ENCODE measurements around the gene NINL. TPM values are rescaled to one million over a fixed set of nuclear protein-coding genes. Genes with fewer than 3 reads are reported as not detected.

The NINL gene
- total RNA-seq, 6 donors from 2014 or later: 10.2 to 47.1 (median 20.3) TPM

DNA sequence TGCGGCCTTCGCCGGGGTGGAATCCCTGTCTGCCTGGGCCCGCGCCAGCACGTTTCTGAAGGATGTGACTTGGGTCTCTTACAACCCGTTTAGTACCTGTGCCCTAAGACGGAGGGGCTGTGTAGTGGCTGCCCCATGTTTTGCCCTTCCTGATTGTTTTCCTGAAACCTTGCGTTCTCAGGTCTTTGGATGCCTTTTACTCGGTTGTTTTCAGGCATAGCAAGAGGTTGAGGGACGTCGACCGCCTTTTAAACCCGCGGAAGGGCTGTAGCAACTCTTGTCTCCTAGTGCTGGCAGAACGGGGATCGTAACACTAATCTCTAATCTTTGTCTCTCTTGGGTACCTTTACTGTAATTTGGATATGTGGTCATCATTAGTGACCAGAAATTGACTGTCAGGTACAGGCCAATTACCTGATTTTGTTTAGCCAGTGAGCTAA is 39.2 kb upstream of the NINL start:
- TF ChIP-seq EP300 (IDR thresholded peaks at IDR 0.05) (no peak), POLR2A (IDR thresholded peaks at IDR 0.05) (no peak), CTCF (IDR thresholded peaks at IDR 0.05) (peak in 1 of 6 experiments; percentile 9), POLR2AphosphoS5 (IDR thresholded peaks at IDR 0.05) (no peak)
- no peaks in the 10 kb centered on the region for H3K36me3 ChIP-seq
- DNase-seq (no peak), ATAC-seq (ENCODE audit: low FRiP score in 2 of 2) (no peak)
- 52 to 65% methylated on average over 11 to 17 of the region's 17 CpGs for WGBS, 2 donors
- H3K4me1 ChIP-seq: peaks cover 6 to 23% (median 22%) of the 10 kb centered on the region in 4 donors
- peak overlapping the region; percentile 84 to 95 (median 94) for H3K27ac ChIP-seq
- no peaks in the 10 kb centered on the region for H3K9me3 ChIP-seq
- no peaks in the 10 kb centered on the region for H3K27me3 ChIP-seq
- H3K4me3 ChIP-seq: peak overlapping the region; percentile 52 to 96 (median 88)

DNA sequence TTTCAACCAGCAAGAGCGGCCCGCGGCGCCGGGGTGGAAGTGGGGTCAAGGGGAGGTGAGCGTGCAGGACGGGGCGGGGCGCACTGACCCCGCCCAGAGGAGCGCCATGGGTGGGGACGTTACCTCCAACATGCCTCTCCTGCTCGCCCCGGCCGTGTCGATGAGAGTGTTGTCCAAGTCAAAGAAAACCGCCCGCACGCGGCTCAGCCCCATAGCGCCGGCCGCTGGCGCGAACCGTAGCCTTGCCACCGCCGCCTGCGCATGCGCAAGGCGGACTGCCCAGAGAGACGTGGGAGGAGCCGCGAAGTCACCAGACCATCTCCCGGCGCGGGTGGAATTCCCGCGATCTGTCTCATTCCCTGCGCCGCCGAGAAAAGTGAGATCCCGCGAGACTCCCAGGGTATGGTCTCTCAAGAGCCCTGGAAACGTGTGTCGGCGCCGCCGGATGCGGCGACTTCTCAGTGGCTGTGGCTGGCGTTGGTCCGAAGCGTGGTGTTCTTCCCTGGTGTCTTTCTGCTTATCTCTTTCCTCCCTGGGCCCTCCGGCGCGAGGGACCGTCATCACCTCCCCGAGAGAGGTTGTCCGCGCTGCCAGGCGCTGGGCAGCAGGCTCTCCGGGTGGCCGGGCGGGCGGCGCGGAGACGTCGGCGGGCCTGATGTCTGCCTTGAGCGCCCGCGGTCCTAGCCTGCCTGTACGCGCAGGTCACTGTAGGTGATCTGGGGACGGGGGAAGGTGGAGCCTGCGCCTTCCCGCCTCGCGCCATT is 38.6 kb upstream of the NINL start, which contains the start of gene NANP:
Gene NANP, minus strand, starts transcription at position 279 of the 764 bp plus-strand sequence. Its CDS starts 66 bp downstream, at position 213.
- no peaks in the 10 kb centered on the region for H3K27me3 ChIP-seq
- peaks cover 6 to 26% (median 23%) of the 10 kb centered on the region in 4 donors for H3K4me1 ChIP-seq
- TF ChIP-seq CTCF (IDR thresholded peaks at IDR 0.05) (peak in 1 of 6 experiments; percentile 10), POLR2A (IDR thresholded peaks at IDR 0.05) (peak in 3 of 4 donors; percentile 65 to 81 (median 70)), POLR2AphosphoS5 (IDR thresholded peaks at IDR 0.05) (peak; percentile 66 to 84), EP300 (IDR thresholded peaks at IDR 0.05) (peak in 1 of 4 donors; percentile 8)
- H3K27ac ChIP-seq: peak within 1 kb of the TSS; percentile 84 to 95 (median 94)
- H3K4me3 ChIP-seq: peak within 1 kb of the TSS; percentile 52 to 96 (median 88)
- ATAC-seq (ENCODE audit: low FRiP score in 2 of 2) (peak; percentile 95 to 97), DNase-seq (peak; percentile 97 to 98)
- H3K36me3 ChIP-seq: no peaks in the 10 kb centered on the region
- no peaks in the 10 kb centered on the region for H3K9me3 ChIP-seq
- WGBS, 2 donors: 0 to 1% methylated on average over 36 to 58 of the region's 81 CpGs

GRCh38 chr20:25623225-25623735 is 37.9 kb upstream of the NINL start:
- WGBS, 2 donors: 0% methylated on average over 2 to 41 of the region's 45 CpGs
- peak overlapping the region; percentile 52 to 96 (median 88) for H3K4me3 ChIP-seq
- no peaks in the 10 kb centered on the region for H3K27me3 ChIP-seq
- H3K27ac ChIP-seq: peak overlapping the region; percentile 84 to 95 (median 94)
- ATAC-seq (ENCODE audit: low FRiP score in 2 of 2) (peak; percentile 48 to 70), DNase-seq (peak; percentile 56 to 75)
- H3K9me3 ChIP-seq: no peaks in the 10 kb centered on the region
- peaks cover 6 to 26% (median 23%) of the 10 kb centered on the region in 4 donors for H3K4me1 ChIP-seq
- no peaks in the 10 kb centered on the region for H3K36me3 ChIP-seq
- TF ChIP-seq POLR2A (IDR thresholded peaks at IDR 0.05) (no peak), POLR2AphosphoS5 (IDR thresholded peaks at IDR 0.05) (no peak), CTCF (IDR thresholded peaks at IDR 0.05) (no peak), EP300 (IDR thresholded peaks at IDR 0.05) (no peak)

GRCh38 chr20:25622450-25623224 is 37.3 kb upstream of the NINL start:
- H3K9me3 ChIP-seq: no peaks in the 10 kb centered on the region
- peaks cover 6 to 26% (median 23%) of the 10 kb centered on the region in 4 donors for H3K4me1 ChIP-seq
- 36 to 45% methylated on average over 17 of the region's 17 CpGs for WGBS, 2 donors
- TF ChIP-seq POLR2A (IDR thresholded peaks at IDR 0.05): no peak
- no peak for TF ChIP-seq POLR2AphosphoS5 (IDR thresholded peaks at IDR 0.05)
- no peak for TF ChIP-seq CTCF (IDR thresholded peaks at IDR 0.05)
- TF ChIP-seq EP300 (IDR thresholded peaks at IDR 0.05): no peak
- no peaks in the 10 kb centered on the region for H3K27me3 ChIP-seq
- ATAC-seq (ENCODE audit: low FRiP score in 2 of 2) (no peak), DNase-seq (no peak)
- H3K36me3 ChIP-seq: no peaks in the 10 kb centered on the region
- peak overlapping the region; percentile 84 to 95 (median 94) for H3K27ac ChIP-seq
- H3K4me3 ChIP-seq: peak overlapping the region; percentile 52 to 96 (median 88)

All from upper lobe of left lung (tissue), 6 donors.